ENCODE results near the gene GHR. TPM values are rescaled to one million over a fixed set of nuclear protein-coding genes. Genes with fewer than 3 reads are reported as not detected.

GHR gene
- polyA plus RNA-seq, 1 experiment: 0.90 TPM

DNA sequence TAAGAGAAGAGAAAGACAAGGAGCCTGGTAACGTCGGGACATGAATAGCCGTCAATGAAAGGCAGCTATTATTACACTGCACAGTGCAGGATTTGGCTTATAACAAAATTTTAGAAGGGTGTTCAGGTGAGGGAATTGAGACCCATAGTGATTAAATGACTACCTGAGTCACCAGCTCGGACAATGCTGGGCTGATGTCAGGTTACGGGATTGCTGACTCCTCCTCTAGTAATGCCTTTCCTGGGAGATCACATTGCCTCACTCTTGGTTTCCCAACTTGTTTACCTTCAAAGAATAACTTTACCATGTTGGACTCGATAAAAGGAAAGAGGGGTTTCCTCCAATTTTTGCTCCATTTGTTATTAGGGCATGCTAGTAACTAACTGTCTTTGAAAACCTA is 132.6 kb downstream of the GHR start:
- CTCF ChIA-PET: no interaction called here
- DNase-seq (ENCODE audit: low read depth): no peak
- Histone ChIP-seq H3K36me3 (ENCODE audit: control insufficient read depth, insufficient read depth, low read length) (no peaks in the 10 kb centered on the region), H3K27me3 (ENCODE audit: control insufficient read depth, insufficient read depth, low read length) (no peaks in the 10 kb centered on the region), H3K4me3 (ENCODE audit: low read depth, low read length) (no peak overlapping the region)
- TF ChIP-seq, protein P1, sequence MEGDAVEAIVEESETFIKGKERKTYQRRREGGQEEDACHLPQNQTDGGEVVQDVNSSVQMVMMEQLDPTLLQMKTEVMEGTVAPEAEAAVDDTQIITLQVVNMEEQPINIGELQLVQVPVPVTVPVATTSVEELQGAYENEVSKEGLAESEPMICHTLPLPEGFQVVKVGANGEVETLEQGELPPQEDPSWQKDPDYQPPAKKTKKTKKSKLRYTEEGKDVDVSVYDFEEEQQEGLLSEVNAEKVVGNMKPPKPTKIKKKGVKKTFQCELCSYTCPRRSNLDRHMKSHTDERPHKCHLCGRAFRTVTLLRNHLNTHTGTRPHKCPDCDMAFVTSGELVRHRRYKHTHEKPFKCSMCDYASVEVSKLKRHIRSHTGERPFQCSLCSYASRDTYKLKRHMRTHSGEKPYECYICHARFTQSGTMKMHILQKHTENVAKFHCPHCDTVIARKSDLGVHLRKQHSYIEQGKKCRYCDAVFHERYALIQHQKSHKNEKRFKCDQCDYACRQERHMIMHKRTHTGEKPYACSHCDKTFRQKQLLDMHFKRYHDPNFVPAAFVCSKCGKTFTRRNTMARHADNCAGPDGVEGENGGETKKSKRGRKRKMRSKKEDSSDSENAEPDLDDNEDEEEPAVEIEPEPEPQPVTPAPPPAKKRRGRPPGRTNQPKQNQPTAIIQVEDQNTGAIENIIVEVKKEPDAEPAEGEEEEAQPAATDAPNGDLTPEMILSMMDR (IDR thresholded peaks at IDR 0.05; ENCODE audit: insufficient read depth, low read depth, low read length): no peak
- POLR2A ChIA-PET: no interaction called here

DNA sequence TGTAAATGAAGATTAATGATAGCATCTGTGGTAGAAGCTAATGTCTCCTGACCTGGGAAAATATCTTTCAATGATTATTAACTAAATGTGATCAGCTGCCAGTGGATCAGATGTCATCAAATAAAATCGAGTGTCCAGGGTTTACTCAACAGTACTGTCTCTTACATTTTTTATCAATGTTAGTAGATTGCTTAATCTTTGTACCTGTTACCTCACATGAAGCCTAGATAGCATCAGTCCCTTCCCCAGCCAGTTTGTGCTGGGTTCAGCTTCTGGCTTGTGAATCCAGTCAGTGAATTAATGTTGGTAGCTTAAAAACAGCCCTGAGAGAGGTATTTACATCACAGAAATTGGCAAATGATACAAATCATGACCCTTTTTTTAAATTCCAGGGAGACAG is 134.4 kb downstream of the GHR start:
- DNase-seq (ENCODE audit: low read depth): no peak
- Histone ChIP-seq H3K27me3 (ENCODE audit: control insufficient read depth, insufficient read depth, low read length) (no peaks in the 10 kb centered on the region), H3K4me3 (ENCODE audit: low read depth, low read length) (no peak overlapping the region), H3K36me3 (ENCODE audit: control insufficient read depth, insufficient read depth, low read length) (no peaks in the 10 kb centered on the region)
- TF ChIP-seq, protein P1 (IDR thresholded peaks at IDR 0.05; ENCODE audit: insufficient read depth, low read depth, low read length): no peak
- POLR2A ChIA-PET: no interaction called here
- CTCF ChIA-PET: no interaction called here

DNA sequence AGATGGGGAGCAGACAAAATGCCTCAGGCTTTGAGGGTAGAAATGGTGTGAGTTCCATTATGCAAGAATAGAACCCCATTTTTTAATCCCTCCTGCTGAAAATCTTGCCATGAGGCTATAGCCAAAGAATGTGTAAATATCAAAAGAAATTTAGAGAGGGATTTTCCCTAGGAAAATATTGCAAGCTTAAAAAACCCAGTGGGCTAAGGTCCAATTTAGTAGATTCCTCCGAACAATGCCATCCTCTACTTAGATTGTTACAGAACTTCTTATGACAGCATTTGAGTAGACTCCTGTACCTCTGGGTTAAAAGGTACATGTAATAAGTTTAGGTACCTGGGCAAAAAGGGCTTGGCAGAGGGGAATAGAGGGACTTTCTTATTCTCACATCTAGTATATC is 138.4 kb downstream of the GHR start:
- TF ChIP-seq, protein P1 (IDR thresholded peaks at IDR 0.05; ENCODE audit: insufficient read depth, low read depth, low read length): no peak
- CTCF ChIA-PET: no interaction called here

DNA sequence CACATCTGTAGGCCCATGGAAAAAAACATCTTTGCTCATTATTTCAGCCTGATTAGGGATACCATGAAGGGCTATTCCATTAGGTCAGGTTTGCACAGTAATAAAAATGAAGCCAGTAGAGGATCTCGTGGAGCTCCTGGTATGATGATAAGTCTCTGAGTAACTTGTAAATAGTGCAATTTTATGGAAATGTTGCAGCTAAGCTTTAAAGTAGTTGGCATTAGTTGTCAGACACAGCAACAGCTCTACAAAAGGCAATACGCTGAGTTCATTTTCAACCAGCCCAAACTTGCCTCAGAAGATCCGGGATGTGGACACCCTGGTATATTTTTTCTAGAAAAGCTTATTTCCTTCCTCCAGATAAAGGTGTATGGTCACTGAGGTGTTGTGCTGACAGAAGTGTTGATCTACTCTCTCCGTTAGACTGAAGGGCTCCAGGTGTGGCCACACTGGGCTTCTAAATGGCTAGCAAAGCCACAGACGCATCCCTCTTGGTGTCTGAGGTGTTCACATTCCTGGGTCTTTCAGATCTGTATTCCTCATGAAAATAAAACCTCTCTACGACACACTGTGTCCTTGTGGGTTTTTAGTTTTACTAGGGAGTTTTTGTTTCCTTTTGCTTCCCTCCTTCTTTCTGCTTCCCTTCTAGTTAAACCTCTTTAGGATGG is 141.6 kb downstream of the GHR start:
- CTCF ChIA-PET: interaction anchor here (1.2 kb wide), 1 partner anchor 20 kb away, joined by 5 read pairs; no protein-coding TSS in a partner anchor
- no peak for DNase-seq (ENCODE audit: low read depth)
- H3K4me3 ChIP-seq (ENCODE audit: low read depth, low read length): no peak overlapping the region
- TF ChIP-seq, protein P1 (IDR thresholded peaks at IDR 0.05; ENCODE audit: insufficient read depth, low read depth, low read length): no peak
- H3K36me3 ChIP-seq (ENCODE audit: control insufficient read depth, insufficient read depth, low read length): no peaks in the 10 kb centered on the region
- H3K27me3 ChIP-seq (ENCODE audit: control insufficient read depth, insufficient read depth, low read length): no peaks in the 10 kb centered on the region
- POLR2A ChIA-PET: no interaction called here

More for the DNA sequence above, 138.4 kb downstream of the GHR start:
- Histone ChIP-seq H3K36me3 (ENCODE audit: control insufficient read depth, insufficient read depth, low read length) (no peaks in the 10 kb centered on the region), H3K4me3 (ENCODE audit: low read depth, low read length) (no peak overlapping the region), H3K27me3 (ENCODE audit: control insufficient read depth, insufficient read depth, low read length) (no peaks in the 10 kb centered on the region)
- POLR2A ChIA-PET: no interaction called here
- no peak for DNase-seq (ENCODE audit: low read depth)

- TF ChIP-seq, protein P1 (IDR thresholded peaks at IDR 0.05; ENCODE audit: insufficient read depth, low read depth, low read length): no peak
- no peak for DNase-seq (ENCODE audit: low read depth)
- CTCF ChIA-PET: interaction anchor here (1.7 kb wide), 1 partner anchor 16 kb away, joined by 7 read pairs; no protein-coding TSS in a partner anchor
- no peak overlapping the region for H3K4me3 ChIP-seq (ENCODE audit: low read depth, low read length)
- no peaks in the 10 kb centered on the region for H3K27me3 ChIP-seq (ENCODE audit: control insufficient read depth, insufficient read depth, low read length)
- H3K36me3 ChIP-seq (ENCODE audit: control insufficient read depth, insufficient read depth, low read length): no peaks in the 10 kb centered on the region
- POLR2A ChIA-PET: no interaction called here
Observed at GRCh38 chr5:42566652-42567295, 143.5 kb downstream of the GHR start.

All from BJ (cell line).